Activated gamma-delta T cell treated with Interleukin-2 at 50 U/mL for 16 hours (primary cell): ENCODE measurements around the gene BAIAP2.

Source experiments
- DNase-seq: peaks from one replicate; pipeline ENCODE4 v3.0.0-alpha.2; 2020

BAIAP2 gene

GRCh38 chr17:81053041-81053970 lies 18.4 kb downstream of the BAIAP2 start:
- DNase-seq, result no peak

- no peak for DNase-seq
Measured at GRCh38 chr17:81054308-81054707, 19.4 kb downstream of the BAIAP2 start.

GRCh38 chr17:81054881-81055370 lies 20.0 kb downstream of the BAIAP2 start:
- DNase-seq, result no peak

- no peak for DNase-seq
Measured at GRCh38 chr17:81056312-81056711, 21.4 kb downstream of the BAIAP2 start.

GRCh38 chr17:81057079-81057730 lies 22.3 kb downstream of the BAIAP2 start:
- DNase-seq, result no peak

- DNase-seq, result no peak
Measured at GRCh38 chr17:81057777-81058176, 22.8 kb downstream of the BAIAP2 start.

GRCh38 chr17:81058263-81058871 lies 23.4 kb downstream of the BAIAP2 start:
- DNase-seq, result no peak

- no peak for DNase-seq
Measured at GRCh38 chr17:81059026-81059425, 24.1 kb downstream of the BAIAP2 start.

- no peak for DNase-seq
Measured at GRCh38 chr17:81060416-81060815, 25.5 kb downstream of the BAIAP2 start.

GRCh38 chr17:81061027-81061735 lies 26.2 kb downstream of the BAIAP2 start:
- no peak for DNase-seq

GRCh38 chr17:81062014-81062780 lies 27.2 kb downstream of the BAIAP2 start:
- no peak for DNase-seq

GRCh38 chr17:81063106-81064093 lies 28.4 kb downstream of the BAIAP2 start:
- no peak for DNase-seq

GRCh38 chr17:81064678-81065475 lies 29.9 kb downstream of the BAIAP2 start:
- no peak for DNase-seq

- no peak for DNase-seq
Measured at GRCh38 chr17:81065500-81065899, 30.5 kb downstream of the BAIAP2 start.

GRCh38 chr17:81066072-81066471 lies 31.1 kb downstream of the BAIAP2 start:
- DNase-seq, result no peak

GRCh38 chr17:81066771-81067315 lies 31.9 kb downstream of the BAIAP2 start:
- DNase-seq, result no peak

- no peak for DNase-seq
Measured at GRCh38 chr17:81067391-81067811, 32.5 kb downstream of the BAIAP2 start.

GRCh38 chr17:81068411-81069134 lies 33.6 kb downstream of the BAIAP2 start:
- DNase-seq, result no peak

- no peak for DNase-seq
Measured at GRCh38 chr17:81069135-81069645, 34.2 kb downstream of the BAIAP2 start.
